Right cardiac atrium (tissue), 5 donors: Measurements from ENCODE around the gene LKAAEAR1. TPM values are rescaled to one million over a fixed set of nuclear protein-coding genes. Genes with fewer than 3 reads are reported as not detected.

ENCODE experiments used
- ATAC-seq, 2 donors: fragments of 200-7000 bp; cut with Tn5 transposase; one replicate each; pipeline versions ENCODE4 v1.8.0 to v1.9.1; 2020; ENCODE audit warnings: moderate library complexity in 2 of 2, mild to moderate bottlenecking in 1 of 2
- DNase-seq, 3 donors: peaks; one replicate each; pipeline ENCODE4 v3.0.0-alpha.2; 2020
- H3K27ac ChIP-seq: one replicate; pipeline ENCODE4 v1.5.1; 2013; ENCODE audit warnings: mild to moderate bottlenecking, low read length, control low read depth, moderate library complexity
- H3K27me3 ChIP-seq: one replicate; pipeline ENCODE4 v1.6.1; 2013; ENCODE audit not compliant: control insufficient read depth, insufficient read depth
- H3K4me1 ChIP-seq: one replicate; pipeline ENCODE4 v1.6.1; 2013; ENCODE audit warnings: low read length; ENCODE audit not compliant: control insufficient read depth, insufficient read depth
- H3K4me3 ChIP-seq: one replicate; pipeline ENCODE4 v1.5.1; 2013; ENCODE audit warnings: low read length, control low read depth
- H3K9me3 ChIP-seq: one replicate; pipeline ENCODE4 v1.6.1; 2013; ENCODE audit warnings: low read length; ENCODE audit not compliant: control insufficient read depth
- WGBS: extraction: QIAGEN DNeasy Blood & Tissue Kit; methylation state at CpG from one replicate; pipeline ENCODE4 v1.1.7; 2013; 5-methylcytosine and 5-hydroxymethylcytosine counted together
- intact Hi-C, 4 donors: fragments of 100-400 bp; cut with DNase I; formaldehyde crosslinking; loops; one replicate each; pipeline versions ENCODE4 v1.11.0 to v1.14.0; 2022 to 2023
- polyA plus RNA-seq: library from polyadenylated mRNA; stranded (reverse); fragments of 200-250 nt; gene quantifications from one replicate; pipeline ENCODE4 v1.2.3, GENCODE V29; 2013
- total RNA-seq, 4 donors: library from RNA; stranded (reverse); fragmentation: NEBNext Ultra II Directional; extraction: Animal tissue kit (Norgen Biotek cat#: 25700); gene quantifications; one replicate each; pipeline ENCODE4 v1.2.1, GENCODE V29; 2021
- donor health status: healthy with polysubstance abuse.
- donor health status: DM: no; HTN: yes; CAD: no.
- donor health status: DM: no; HTN: no; CAD: no.
- donor health status: DM: no; HTN: yes; CAD: no; lungs with severe emphysema.
- donor health status: DM: yes; HTN: yes; CAD: no.

LKAAEAR1 gene
- total and polyA plus RNA-seq, 5 donors = 0.29 to 0.65 (median 0.45) TPM; not detected in 1

DNA sequence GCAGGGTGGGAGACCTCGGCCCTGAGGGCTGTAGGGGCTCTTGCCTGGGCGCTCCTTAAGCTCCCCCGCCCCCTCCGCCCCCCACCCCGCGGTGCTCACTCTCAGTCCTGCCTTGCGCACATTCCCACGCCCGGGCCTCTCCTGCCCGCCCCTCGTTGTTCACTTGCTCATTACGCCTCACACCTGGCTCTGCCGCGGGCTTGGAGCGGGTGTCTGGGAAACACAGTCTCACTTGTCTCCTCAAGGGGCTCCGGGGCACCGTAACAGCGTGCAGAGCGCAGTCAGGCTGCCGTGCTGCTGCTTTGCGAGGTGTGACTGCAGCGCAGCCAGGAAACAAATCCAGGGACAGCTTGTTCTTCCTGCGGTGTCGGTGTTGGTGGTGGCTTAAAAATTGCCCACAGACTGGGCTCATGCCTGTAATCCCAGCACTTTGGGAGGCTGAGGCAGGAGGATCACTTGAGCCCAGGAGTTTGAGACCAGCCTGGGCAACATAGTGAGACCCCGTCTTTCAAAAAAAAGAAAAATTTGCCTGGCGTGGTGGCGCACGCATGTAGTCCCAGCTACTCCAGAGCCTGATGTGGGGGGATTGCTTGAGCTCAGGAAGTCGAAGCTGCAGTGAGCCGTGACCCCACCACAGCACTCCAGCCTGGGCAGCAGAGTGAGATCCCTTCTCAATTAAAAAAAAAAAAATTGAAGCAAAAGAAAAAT, 18.6 kb upstream of the LKAAEAR1 start:
- no peak overlapping the region for H3K27ac ChIP-seq
- DNase-seq = peak; percentile 26 to 74 (median 71)

DNA sequence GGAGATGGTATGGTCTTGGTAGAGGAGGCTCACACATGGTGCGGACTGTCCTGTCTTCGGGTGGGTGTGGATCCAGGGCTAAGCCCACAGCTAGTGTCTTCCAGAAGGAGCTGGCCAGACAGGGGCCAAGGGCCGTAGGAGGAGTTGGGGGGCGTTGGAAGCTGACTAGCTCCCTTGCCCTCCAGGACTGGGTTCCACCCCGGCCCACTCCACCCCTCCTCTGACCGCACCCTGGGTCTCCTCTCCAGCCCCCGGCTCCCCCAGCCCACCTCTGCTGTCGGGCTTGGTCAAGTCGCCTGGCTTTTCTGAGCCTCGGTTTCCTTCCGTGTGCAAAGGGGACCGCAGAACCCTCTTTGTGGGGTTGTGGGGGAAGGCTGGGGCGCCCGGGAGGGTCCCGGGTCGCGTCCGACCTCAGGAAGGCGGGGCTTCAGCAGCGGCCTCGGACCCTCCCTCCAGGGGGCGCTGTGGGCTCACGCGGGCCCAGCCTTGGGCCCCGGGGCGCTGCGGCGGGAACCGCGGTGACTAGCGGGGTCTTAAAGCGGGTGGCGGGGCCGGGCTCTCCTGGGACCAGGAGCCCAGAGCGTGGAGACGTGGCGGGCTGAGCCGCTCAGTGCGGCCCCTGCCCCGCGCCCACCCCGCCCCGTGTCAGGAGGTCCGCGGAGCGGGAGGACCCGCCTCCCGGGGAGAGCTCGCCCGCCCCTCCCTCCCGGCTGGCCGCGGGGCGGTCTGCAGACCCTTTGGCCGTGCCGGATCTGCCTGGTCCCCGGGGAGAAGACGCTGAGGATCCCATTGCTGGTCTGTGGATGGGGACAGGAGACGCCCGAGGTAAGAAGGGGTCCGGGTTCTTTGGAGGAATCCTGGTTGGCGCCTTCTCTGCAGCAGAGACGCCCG, 17.8 kb upstream of the LKAAEAR1 start:
- 7% methylated on average over 64 of the region's 64 CpGs for WGBS
- intact Hi-C loops = no loop called here
- Histone ChIP-seq H3K27ac (no peak overlapping the region), H3K4me1 (no peaks in the 10 kb centered on the region), H3K4me3 (peak overlapping the region; percentile 46), H3K9me3 (no peaks in the 10 kb centered on the region), H3K27me3 (no peaks in the 10 kb centered on the region)
- peak; percentile 57 to 63 for ATAC-seq
- peak; percentile 31 to 79 (median 76) for DNase-seq

More for the DNA sequence above, 18.6 kb upstream of the LKAAEAR1 start:
- no peaks in the 10 kb centered on the region for H3K9me3 ChIP-seq
- ATAC-seq = peak; percentile 51 to 52
- no peaks in the 10 kb centered on the region for H3K27me3 ChIP-seq
- H3K4me3 ChIP-seq = peak overlapping the region; percentile 46
- WGBS = 18% methylated on average over 30 of the region's 30 CpGs
- intact Hi-C loops = no loop called here
- H3K4me1 ChIP-seq = no peaks in the 10 kb centered on the region

DNA sequence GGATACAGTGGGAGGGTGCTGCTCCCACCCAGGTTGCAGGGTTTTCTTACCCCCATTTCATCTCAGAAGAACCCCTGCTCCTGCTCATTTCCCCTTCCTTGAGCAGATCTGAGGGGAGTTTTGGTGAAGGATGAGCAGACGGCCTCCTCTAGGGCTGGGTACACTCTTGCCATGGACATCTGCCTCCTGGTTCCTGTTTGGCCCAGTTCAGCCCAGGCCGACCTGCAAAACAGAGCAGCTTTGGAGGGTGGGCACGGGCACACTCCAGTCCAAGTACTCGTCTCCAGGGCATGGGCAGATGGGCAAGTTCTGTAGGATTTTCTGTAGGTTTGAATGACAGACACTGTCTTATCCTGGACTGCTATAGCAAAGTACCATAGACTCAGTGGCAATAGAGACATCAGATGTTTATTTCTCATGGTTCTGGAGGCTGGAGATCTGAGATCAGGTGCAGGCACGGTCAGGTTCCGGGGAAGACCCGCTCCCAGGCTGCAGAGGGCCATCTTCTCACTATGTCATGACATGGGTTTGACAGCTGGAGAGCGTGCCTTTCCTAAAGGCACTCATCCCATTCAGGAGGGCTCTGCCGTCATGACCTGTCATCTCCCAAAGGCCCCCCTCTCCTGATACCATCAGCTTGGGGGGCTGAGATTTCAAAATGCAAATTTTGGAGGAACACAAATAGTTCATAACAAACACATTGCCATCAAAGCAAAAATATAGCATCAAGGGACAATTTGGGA, 16.9 kb upstream of the LKAAEAR1 start:
- Histone ChIP-seq H3K9me3 (no peaks in the 10 kb centered on the region), H3K4me1 (no peaks in the 10 kb centered on the region), H3K4me3 (no peak overlapping the region), H3K27me3 (no peaks in the 10 kb centered on the region), H3K27ac (no peak overlapping the region)
- ATAC-seq (no peak), DNase-seq (peak in 2 of 3 donors; percentile 22 to 36)
- intact Hi-C loops = no loop called here
- 88% methylated on average over 9 of the region's 9 CpGs for WGBS

DNA sequence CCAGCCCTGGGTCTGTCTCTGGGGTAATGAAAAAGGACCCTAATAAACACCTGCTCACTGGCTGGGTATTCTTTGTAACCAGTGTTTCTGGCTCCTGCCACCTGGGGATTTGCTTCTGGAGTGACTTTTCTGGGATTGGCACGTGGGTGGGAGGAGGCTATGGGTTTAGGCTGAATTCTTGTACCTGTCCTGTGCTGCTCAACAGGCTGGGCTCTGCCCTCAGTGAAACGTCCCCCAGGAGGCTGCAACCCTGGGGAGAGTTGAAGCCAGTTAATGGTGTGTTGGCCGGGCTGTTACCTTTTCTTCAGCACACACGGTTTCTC, 16.3 kb upstream of the LKAAEAR1 start:
- Histone ChIP-seq H3K27me3 (no peaks in the 10 kb centered on the region), H3K4me3 (no peak overlapping the region), H3K27ac (no peak overlapping the region), H3K4me1 (no peaks in the 10 kb centered on the region), H3K9me3 (no peaks in the 10 kb centered on the region)
- DNase-seq = peak in 1 of 3 donors; percentile 12
- no peak for ATAC-seq
- 76% methylated on average over 4 of the region's 4 CpGs for WGBS
- intact Hi-C loops = no loop called here

DNA sequence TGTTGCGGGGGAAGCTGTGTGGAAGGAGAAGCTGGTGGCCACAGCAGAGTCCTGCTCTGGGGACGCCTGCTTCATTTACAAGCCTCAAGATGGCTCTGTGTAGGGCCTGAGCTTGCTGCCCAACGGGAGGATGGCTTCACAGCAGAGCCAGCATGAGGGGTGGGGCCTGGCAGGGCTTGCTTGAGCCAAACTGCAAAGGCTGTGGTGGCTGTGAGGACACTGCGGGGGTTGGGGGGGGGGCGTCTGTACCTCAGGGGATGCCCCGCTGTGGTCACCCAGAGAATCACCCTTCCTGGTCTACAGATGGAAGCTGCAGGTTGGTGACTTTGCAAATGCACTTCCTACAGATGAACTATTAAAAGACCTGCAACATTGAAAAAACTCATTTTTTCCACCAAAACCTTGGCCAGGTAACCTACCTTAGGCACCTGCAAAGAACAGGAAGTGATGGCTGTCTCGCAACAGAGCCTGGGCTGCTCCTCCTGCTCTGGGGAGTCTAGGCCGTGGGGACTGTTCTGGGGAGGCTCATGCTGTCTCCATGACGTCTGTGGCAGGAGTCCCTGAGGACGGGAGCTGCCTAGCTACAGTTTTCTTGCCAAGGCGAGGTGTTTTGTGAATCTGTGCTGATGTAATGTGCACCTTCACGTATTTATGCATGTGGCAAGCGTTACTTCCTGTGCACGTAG, 15.8 kb upstream of the LKAAEAR1 start:
- Histone ChIP-seq H3K27me3 (no peaks in the 10 kb centered on the region), H3K27ac (no peak overlapping the region), H3K4me3 (no peak overlapping the region), H3K4me1 (no peaks in the 10 kb centered on the region), H3K9me3 (no peaks in the 10 kb centered on the region)
- 83% methylated on average over 14 of the region's 14 CpGs for WGBS
- intact Hi-C loops = no loop called here
- DNase-seq (peak; percentile 5 to 42 (median 19)), ATAC-seq (no peak)

DNA sequence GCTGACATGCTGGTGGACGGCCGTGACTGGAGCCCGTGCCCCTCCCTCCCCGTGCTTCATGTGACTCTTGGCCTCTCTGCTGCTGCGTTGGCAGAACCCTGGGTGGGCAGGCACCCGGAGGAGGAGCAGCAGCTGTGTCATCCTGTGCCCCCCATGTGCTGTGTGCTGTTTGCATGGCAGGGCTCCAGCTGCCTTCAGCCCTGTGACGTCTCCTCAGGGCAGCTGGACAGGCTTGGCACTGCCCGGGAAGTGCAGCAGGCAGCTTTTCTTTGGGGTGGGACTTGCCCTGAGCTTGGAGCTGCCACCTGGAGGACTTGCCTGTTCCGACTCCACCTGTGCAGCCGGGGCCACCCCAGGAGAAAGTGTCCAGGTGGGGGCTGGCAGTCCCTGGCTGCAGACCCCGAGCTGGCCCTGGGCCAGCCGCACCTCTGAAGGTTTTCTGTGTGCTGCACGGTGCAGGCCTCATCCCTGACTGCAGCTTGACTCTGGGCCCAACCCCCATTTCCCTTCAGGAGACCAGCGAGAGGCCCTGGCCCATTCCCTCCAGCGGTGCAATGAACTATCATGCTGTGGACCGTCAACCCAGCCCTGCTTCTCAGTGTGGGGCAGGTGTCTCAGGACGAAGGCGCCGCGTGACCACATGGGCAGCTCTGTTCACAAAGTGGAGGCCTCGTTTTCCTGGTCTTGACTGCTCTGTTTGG, 15.0 kb upstream of the LKAAEAR1 start:
- Histone ChIP-seq H3K27me3 (no peaks in the 10 kb centered on the region), H3K9me3 (no peaks in the 10 kb centered on the region), H3K4me3 (no peak overlapping the region), H3K4me1 (no peaks in the 10 kb centered on the region), H3K27ac (no peak overlapping the region)
- intact Hi-C loops = no loop called here
- 90% methylated on average over 21 of the region's 21 CpGs for WGBS
- DNase-seq = peak in 2 of 3 donors; percentile 22 to 31
- ATAC-seq = no peak

DNA sequence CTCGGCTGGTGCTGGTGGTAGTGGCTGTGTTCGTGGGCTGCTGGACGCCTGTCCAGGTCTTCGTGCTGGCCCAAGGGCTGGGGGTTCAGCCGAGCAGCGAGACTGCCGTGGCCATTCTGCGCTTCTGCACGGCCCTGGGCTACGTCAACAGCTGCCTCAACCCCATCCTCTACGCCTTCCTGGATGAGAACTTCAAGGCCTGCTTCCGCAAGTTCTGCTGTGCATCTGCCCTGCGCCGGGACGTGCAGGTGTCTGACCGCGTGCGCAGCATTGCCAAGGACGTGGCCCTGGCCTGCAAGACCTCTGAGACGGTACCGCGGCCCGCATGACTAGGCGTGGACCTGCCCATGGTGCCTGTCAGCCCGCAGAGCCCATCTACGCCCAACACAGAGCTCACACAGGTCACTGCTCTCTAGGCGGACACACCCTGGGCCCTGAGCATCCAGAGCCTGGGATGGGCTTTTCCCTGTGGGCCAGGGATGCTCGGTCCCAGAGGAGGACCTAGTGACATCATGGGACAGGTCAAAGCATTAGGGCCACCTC, 14.3 kb upstream of the LKAAEAR1 start:
- H3K4me1 ChIP-seq = no peaks in the 10 kb centered on the region
- DNase-seq = peak in 1 of 3 donors; percentile 37
- H3K9me3 ChIP-seq = no peaks in the 10 kb centered on the region
- WGBS = 96% methylated on average over 28 of the region's 28 CpGs
- no peaks in the 10 kb centered on the region for H3K27me3 ChIP-seq
- intact Hi-C loops = no loop called here
- H3K4me3 ChIP-seq = no peak overlapping the region
- H3K27ac ChIP-seq = no peak overlapping the region
- ATAC-seq = no peak

DNA sequence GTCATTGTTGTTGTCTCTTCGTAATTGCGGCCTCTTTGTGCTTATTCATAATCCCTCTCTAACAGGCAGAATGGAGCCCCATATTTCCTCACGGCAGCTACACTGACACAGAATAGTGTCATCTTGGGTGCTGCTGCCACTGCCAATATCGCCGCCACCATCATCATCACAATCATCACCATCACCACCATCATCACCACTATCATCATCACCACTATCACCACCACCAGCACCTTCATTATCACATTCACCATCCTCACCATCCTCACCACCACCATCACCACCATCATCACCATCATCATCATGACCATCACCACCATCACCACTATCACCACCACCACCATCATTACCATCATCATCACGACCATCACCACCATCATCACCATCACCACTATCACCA, 12.3 kb upstream of the LKAAEAR1 start:
- Histone ChIP-seq H3K27ac (no peak overlapping the region), H3K4me3 (no peak overlapping the region), H3K9me3 (no peaks in the 10 kb centered on the region), H3K27me3 (no peaks in the 10 kb centered on the region), H3K4me1 (no peaks in the 10 kb centered on the region)
- ATAC-seq = no peak
- 86% methylated on average over 6 of the region's 6 CpGs for WGBS
- DNase-seq = no peak
- intact Hi-C loops = no loop called here

DNA sequence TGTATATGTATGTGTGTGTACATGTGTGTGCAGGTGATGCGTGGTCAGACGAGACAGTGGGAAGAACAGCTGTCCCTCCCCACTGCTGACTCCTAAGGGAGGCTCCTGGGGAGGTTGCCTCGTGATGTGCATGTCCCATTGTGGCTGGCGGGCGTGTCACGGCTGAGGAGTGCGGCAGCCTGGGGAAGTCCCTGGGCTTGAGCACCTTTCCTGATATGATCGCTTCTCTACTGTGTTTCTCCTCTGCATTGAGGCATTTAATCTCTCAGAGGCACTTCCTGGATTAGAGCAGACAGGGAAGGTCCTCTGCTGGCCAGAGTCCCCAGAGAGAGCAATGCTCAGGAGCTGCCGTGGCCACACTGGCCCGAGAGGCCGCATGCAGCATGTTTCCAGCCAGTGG, 11.7 kb upstream of the LKAAEAR1 start:
- intact Hi-C loops = no loop called here
- no peak overlapping the region for H3K4me3 ChIP-seq
- no peaks in the 10 kb centered on the region for H3K4me1 ChIP-seq
- H3K27ac ChIP-seq = no peak overlapping the region
- ATAC-seq (no peak), DNase-seq (no peak)
- WGBS = 91% methylated on average over 11 of the region's 11 CpGs
- no peaks in the 10 kb centered on the region for H3K27me3 ChIP-seq
- H3K9me3 ChIP-seq = no peaks in the 10 kb centered on the region

DNA sequence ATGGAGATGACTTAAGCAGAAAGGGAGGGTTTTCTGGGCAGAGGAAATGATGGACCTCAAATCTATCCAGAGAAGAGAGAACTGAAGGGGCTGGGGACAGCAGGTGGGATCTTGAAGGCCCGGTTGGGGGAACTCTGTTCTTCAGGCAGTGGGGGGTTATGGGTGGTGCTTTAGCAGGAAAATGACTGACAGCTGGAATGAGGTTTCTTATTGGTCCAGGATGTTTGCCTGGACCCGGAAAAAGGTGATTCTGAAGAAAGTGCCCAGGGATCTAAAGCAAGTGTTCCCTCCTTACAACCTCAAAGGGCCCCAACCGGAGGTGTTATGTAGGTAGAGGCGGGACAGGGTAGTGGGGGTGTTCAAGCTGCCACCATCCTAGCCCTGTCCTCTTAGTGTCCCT, 11.3 kb upstream of the LKAAEAR1 start:
- ATAC-seq (no peak), DNase-seq (no peak)
- no peaks in the 10 kb centered on the region for H3K27me3 ChIP-seq
- H3K27ac ChIP-seq = no peak overlapping the region
- H3K9me3 ChIP-seq = no peaks in the 10 kb centered on the region
- intact Hi-C loops = no loop called here
- no peaks in the 10 kb centered on the region for H3K4me1 ChIP-seq
- WGBS = 89% methylated on average over 4 of the region's 4 CpGs
- H3K4me3 ChIP-seq = no peak overlapping the region
